PC-9 (cell line): ENCODE data around the gene SRSF6. TPM values are rescaled to one million over a fixed set of nuclear protein-coding genes. Genes with fewer than 3 reads are reported as not detected.

Experiments
- BruUV-seq: library from RNA; stranded (reverse); fragments of 400-500 nt; replicated peaks from 2 replicates; lab custom pipeline; 2021; lab: Mats Ljungman, UMichigan
- CTCF ChIA-PET: fragments of 300-600 bp; sonication (Branson Sonifier 250); formaldehyde crosslinking; loops from one replicate; lab custom pipeline; 2022; ENCODE audit warnings: antibody characterized with exemption; lab: Charles Lee
- POLR2A ChIA-PET: fragments of 300-600 bp; sonication (Branson Sonifier 250); formaldehyde crosslinking; loops from one replicate; lab custom pipeline; 2022; ENCODE audit warnings: antibody characterized with exemption; ENCODE audit not compliant: unreplicated experiment; lab: Charles Lee
- DNase-seq, 2 experiments: peaks; one replicate each; pipeline versions ENCODE4 v3.0.0 to v3.0.0-alpha.2; 2015 to 2022; ENCODE audit warnings: mixed read lengths in 1 of 2
- H2AFZ ChIP-seq: fragments of 200-600 bp; sonication (generic); 2 replicates; pipeline ENCODE4 v1.8.1; 2017; ENCODE audit warnings: antibody characterized with exemption
- H3F3A ChIP-seq: fragments of 200-600 bp; sonication (generic); 2 replicates; pipeline ENCODE4 v1.8.1; 2017; ENCODE audit warnings: antibody characterized with exemption, mild to moderate bottlenecking, low read depth; ENCODE audit not compliant: insufficient read depth
- H3K27ac ChIP-seq: fragments of 200-600 bp; sonication (generic); 2 replicates; pipeline ENCODE4 v1.6.1; 2016; ENCODE audit warnings: mixed run types
- H3K27me3 ChIP-seq: fragments of 200-600 bp; sonication (generic); 2 replicates; pipeline ENCODE4 v1.6.1; 2016; ENCODE audit warnings: low read depth, mixed run types; ENCODE audit not compliant: insufficient read depth
- H3K36me3 ChIP-seq: fragments of 200-600 bp; sonication (generic); 2 replicates; pipeline ENCODE4 v1.6.1; 2016; ENCODE audit warnings: low read depth, mixed run types
- H3K4me1 ChIP-seq: fragments of 200-600 bp; sonication (generic); replicated peaks from 2 replicates; pipeline ENCODE4 v1.6.1; 2016; ENCODE audit warnings: mixed run types; ENCODE audit not compliant: insufficient read depth
- H3K4me2 ChIP-seq: fragments of 200-600 bp; sonication (generic); 2 replicates; pipeline ENCODE4 v1.6.1; 2017; ENCODE audit warnings: mixed run types
- H3K4me3 ChIP-seq: fragments of 200-600 bp; sonication (generic); 2 replicates; pipeline ENCODE4 v1.6.1; 2016; ENCODE audit warnings: mixed run types
- H3K79me2 ChIP-seq: fragments of 200-600 bp; sonication (generic); 2 replicates; pipeline ENCODE4 v1.6.1; 2017; ENCODE audit warnings: low read depth, mixed run types
- H3K9me2 ChIP-seq: fragments of 200-600 bp; sonication (generic); 2 replicates; pipeline ENCODE4 v1.8.1; 2017; ENCODE audit warnings: mild to moderate bottlenecking; ENCODE audit not compliant: insufficient read depth
- H3K9me3 ChIP-seq: fragments of 200-600 bp; sonication (generic); 2 replicates; pipeline ENCODE4 v1.8.1; 2016; ENCODE audit warnings: low read depth; ENCODE audit not compliant: insufficient read depth
- H4K20me1 ChIP-seq: fragments of 200-600 bp; sonication (generic); 2 replicates; pipeline ENCODE4 v1.8.1; 2017; ENCODE audit not compliant: insufficient read depth
- EZH2 ChIP-seq: fragments of 200-600 bp; sonication (generic); IDR thresholded peaks from 2 replicates; pipeline ENCODE4 v1.8.0; 2017; ENCODE audit warnings: antibody characterized with exemption, low read depth
- intact Hi-C: fragments of 100-400 bp; cut with micrococcal nuclease; formaldehyde crosslinking; loops from one replicate; pipeline ENCODE4 v1.10.0; 2022; ENCODE audit not compliant: unreplicated experiment
- total RNA-seq: library from RNA; stranded (reverse); gene quantifications from 2 replicates; pipeline ENCODE4 v1.2.3, GENCODE V29; 2021
- TF ChIP-seq, protein P1 (sequence below): fragments of 200-600 bp; sonication (generic); conservative IDR thresholded peaks from 2 replicates; pipeline ENCODE4 v1.6.1; 2017; ENCODE audit warnings: mixed run types, antibody characterized with exemption, mild to moderate bottlenecking, moderate library complexity

Gene SRSF6
- total RNA-seq, 1 experiment from 2014 or later: 136 TPM

DNA sequence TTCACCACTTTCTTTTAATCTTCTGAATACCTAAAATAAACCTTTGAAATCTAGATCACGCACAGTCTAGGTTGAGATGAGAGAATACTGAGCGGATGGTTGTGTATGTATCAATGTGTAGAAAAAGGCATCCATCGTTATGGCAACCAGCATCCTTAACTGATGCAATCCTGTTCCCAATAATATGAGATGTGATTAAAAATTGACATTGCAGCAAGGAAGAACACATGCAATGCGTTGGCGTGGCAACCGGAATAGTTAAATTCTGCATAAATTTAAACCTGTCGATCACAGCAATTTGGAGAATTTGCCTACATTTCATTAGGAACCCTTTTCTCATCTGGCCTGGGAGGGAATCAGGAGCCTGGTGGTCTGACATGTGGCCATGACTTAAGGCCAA, 48.5 kb downstream of the SRSF6 start:
- H3K79me2 ChIP-seq: no peaks in the 10 kb centered on the region
- no peak overlapping the region for H3K4me2 ChIP-seq
- no peak overlapping the region for H3K27ac ChIP-seq
- no peaks in the 10 kb centered on the region for H3K9me2 ChIP-seq
- no peak for DNase-seq
- no TSS peak for BruUV-seq
- H3F3A ChIP-seq: peaks cover 12% of the 10 kb centered on the region; the same call in 1 of the 2 replicates
- H3K4me3 ChIP-seq: no peak overlapping the region
- POLR2A ChIA-PET: interaction anchor here (1.0 kb wide), 1 partner anchor 60 kb away, joined by 4 read pairs; no protein-coding TSS in a partner anchor
- intact Hi-C loops: no loop called here
- peaks cover 5% of the 10 kb centered on the region; the same call in 1 of the 2 replicates for H3K4me1 ChIP-seq
- no peak for TF ChIP-seq EZH2
- H4K20me1 ChIP-seq: no peaks in the 10 kb centered on the region
- H3K9me3 ChIP-seq: no peaks in the 10 kb centered on the region
- CTCF ChIA-PET: no interaction called here
- no peaks in the 10 kb centered on the region for H3K36me3 ChIP-seq
- H2AFZ ChIP-seq: no peak overlapping the region
- peaks cover 47% of the 10 kb centered on the region; the same call in 1 of the 2 replicates for H3K27me3 ChIP-seq

DNA sequence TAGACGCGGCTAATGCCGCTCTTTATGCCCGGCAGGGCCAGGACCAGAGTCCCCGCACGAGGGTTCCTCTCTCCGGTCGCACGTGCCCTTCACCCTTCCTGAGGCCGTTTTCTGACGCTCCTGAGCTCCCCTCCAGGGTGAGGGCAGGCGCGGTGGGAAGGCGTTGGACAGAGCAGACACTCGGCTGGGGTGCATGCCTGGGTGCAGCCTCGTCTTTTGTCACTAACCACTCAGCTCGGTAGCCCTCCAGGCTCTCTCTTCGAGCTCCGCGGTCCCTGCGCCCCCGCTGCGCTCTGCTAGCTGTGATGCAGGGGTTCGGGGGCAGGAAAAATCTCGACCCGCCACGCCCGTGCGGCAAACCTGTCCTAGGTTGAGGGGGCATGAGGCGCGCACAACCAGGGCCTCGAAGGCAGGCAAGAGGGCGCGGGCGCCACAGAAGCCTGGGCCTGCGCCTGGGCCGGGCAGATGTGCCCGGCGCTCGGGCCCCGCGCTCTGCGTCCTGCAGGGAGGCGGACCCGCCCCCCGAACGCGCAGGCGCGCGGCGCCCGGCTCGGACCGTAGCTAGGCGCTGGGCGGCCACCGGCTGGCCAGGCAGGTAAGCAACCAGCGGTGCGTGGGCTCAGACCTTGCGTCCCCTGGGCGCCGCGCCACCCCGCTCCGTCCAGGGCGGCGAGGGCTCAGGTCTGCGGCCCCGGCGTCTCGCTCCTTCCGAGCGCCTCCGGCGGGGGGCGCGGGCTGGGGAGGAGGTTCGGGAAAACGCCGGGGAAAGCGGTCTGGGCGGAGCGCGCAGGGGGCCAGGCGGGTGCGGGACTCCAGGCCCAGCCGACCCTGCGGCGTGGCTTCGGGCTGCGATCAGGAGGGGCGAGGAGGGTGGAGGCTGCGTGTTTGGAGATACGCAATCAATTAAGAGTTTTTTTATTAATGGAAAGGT, 49.7 kb downstream of the SRSF6 start, which contains the start of gene L3MBTL1:
L3MBTL1 (plus strand) TSS at position 548 of the 931 bp plus-strand sequence. CDS start 5,807 bp downstream, outside the sequence.
- Histone ChIP-seq H3K4me3 (peak within 1 kb of the TSS; percentile 97), H3K4me1 (peaks cover 5% of the 10 kb centered on the region; the same call in 1 of the 2 replicates), H3K9me3 (no peaks in the 10 kb centered on the region), H3K36me3 (no peaks in the 10 kb centered on the region), H3K79me2 (no peaks in the 10 kb centered on the region), H3K9me2 (no peaks in the 10 kb centered on the region), H3K27ac (no peak within 1 kb of the TSS), H3K4me2 (peak within 1 kb of the TSS; percentile 95), H4K20me1 (no peaks in the 10 kb centered on the region), H3F3A (peaks cover 12% of the 10 kb centered on the region; the same call in 1 of the 2 replicates), H3K27me3 (peaks cover 42% of the 10 kb centered on the region; the same call in 1 of the 2 replicates), H2AFZ (peak within 1 kb of the TSS; percentile 99)
- intact Hi-C loops: no loop called here
- CTCF ChIA-PET: no interaction called here
- POLR2A ChIA-PET: interaction anchor here (0.6 kb wide), 3 partner anchors 41 to 814 kb away, joined by 3 to 5 read pairs (median 4); no protein-coding TSS in a partner anchor
- peak in 1 of 2 experiments; percentile 80 for DNase-seq
- no TSS peak for BruUV-seq
- TF ChIP-seq EZH2: no peak
- TF ChIP-seq, protein P1, sequence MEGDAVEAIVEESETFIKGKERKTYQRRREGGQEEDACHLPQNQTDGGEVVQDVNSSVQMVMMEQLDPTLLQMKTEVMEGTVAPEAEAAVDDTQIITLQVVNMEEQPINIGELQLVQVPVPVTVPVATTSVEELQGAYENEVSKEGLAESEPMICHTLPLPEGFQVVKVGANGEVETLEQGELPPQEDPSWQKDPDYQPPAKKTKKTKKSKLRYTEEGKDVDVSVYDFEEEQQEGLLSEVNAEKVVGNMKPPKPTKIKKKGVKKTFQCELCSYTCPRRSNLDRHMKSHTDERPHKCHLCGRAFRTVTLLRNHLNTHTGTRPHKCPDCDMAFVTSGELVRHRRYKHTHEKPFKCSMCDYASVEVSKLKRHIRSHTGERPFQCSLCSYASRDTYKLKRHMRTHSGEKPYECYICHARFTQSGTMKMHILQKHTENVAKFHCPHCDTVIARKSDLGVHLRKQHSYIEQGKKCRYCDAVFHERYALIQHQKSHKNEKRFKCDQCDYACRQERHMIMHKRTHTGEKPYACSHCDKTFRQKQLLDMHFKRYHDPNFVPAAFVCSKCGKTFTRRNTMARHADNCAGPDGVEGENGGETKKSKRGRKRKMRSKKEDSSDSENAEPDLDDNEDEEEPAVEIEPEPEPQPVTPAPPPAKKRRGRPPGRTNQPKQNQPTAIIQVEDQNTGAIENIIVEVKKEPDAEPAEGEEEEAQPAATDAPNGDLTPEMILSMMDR: no peak; the same call in 1 of the 2 replicates

DNA sequence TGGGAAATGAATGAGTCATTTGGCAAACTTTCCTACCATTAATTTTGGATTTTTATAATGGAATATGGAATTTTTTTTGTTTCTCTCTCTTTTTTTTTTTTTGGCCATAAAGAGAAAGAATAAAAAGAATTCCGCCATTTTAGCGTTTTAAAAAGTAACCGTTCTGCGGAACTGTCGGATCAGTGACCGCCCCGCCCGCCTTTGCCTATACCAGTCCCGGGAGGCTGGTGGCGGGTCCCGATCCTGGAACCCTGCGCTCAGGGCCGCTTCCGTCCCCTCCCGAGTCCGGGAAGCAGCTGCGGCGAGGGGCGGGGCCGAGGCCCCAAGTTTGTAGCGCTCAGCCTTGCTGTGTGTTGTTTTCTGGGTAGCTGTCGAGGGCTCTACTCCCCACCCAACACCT, 50.4 kb downstream of the SRSF6 start:
- Histone ChIP-seq H2AFZ (peak overlapping the region; percentile 99), H3K4me1 (peaks cover 8% of the 10 kb centered on the region; the same call in 1 of the 2 replicates), H3K27me3 (peaks cover 35% of the 10 kb centered on the region; the same call in 1 of the 2 replicates), H3K4me3 (peak overlapping the region; percentile 97), H3K9me2 (no peaks in the 10 kb centered on the region), H3K79me2 (no peaks in the 10 kb centered on the region), H3K36me3 (no peaks in the 10 kb centered on the region), H3F3A (peaks cover 12% of the 10 kb centered on the region; the same call in 1 of the 2 replicates), H3K4me2 (peak overlapping the region; percentile 95), H3K9me3 (no peaks in the 10 kb centered on the region), H4K20me1 (no peaks in the 10 kb centered on the region), H3K27ac (no peak overlapping the region)
- ChIA-PET CTCF (no interaction called here), POLR2A (interaction anchor here (0.6 kb wide), 3 partner anchors 42 to 813 kb away, joined by 3 to 5 read pairs (median 4); no protein-coding TSS in a partner anchor)
- BruUV-seq: TSS peak; percentile 63
- intact Hi-C loops: no loop called here
- TF ChIP-seq EZH2: no peak
- TF ChIP-seq, protein P1: no peak
- DNase-seq: no peak
